Superior temporal gyrus (tissue), 1 donor: ENCODE results near the gene FADS2.

Experiments
- DNase-seq: peaks from one replicate; pipeline ENCODE4 v3.0.0-alpha.2; 2016; ENCODE audit errors: extremely low spot score

The FADS2 gene

GRCh38 chr11:61905801-61906521, 77.9 kb downstream of the FADS2 start:
- DNase-seq, result no peak

- DNase-seq, result no peak
Observed at GRCh38 chr11:61906522-61906909, 78.4 kb downstream of the FADS2 start.

- no peak for DNase-seq
Observed at GRCh38 chr11:61907282-61907681, 79.2 kb downstream of the FADS2 start.

- no peak for DNase-seq
Observed at GRCh38 chr11:61907871-61908729, 80.0 kb downstream of the FADS2 start.

GRCh38 chr11:61908730-61909316, 80.7 kb downstream of the FADS2 start:
- no peak for DNase-seq

- DNase-seq, result no peak
Observed at GRCh38 chr11:61910187-61911127, 82.4 kb downstream of the FADS2 start.

GRCh38 chr11:61911128-61911700, 83.1 kb downstream of the FADS2 start:
- DNase-seq, result no peak

- no peak for DNase-seq
Observed at GRCh38 chr11:61911701-61912529, 83.8 kb downstream of the FADS2 start.

- no peak for DNase-seq
Observed at GRCh38 chr11:61912530-61912898, 84.4 kb downstream of the FADS2 start.

GRCh38 chr11:61912991-61913698, 85.0 kb downstream of the FADS2 start:
- no peak for DNase-seq

GRCh38 chr11:61913699-61914395, 85.7 kb downstream of the FADS2 start:
- no peak for DNase-seq

- no peak for DNase-seq
Observed at GRCh38 chr11:61914471-61915171, 86.5 kb downstream of the FADS2 start.

GRCh38 chr11:61916737-61917333, 88.7 kb downstream of the FADS2 start:
- DNase-seq, result no peak
